GM18520 (cell line): ENCODE data around the gene DNAAF9.

Source experiments
- ATAC-seq: cut with Tn5 transposase; IDR thresholded peaks from one replicate; pipeline ENCODE4 v1.9.1; 2021; ENCODE audit not compliant: unreplicated experiment

DNAAF9 gene

DNA sequence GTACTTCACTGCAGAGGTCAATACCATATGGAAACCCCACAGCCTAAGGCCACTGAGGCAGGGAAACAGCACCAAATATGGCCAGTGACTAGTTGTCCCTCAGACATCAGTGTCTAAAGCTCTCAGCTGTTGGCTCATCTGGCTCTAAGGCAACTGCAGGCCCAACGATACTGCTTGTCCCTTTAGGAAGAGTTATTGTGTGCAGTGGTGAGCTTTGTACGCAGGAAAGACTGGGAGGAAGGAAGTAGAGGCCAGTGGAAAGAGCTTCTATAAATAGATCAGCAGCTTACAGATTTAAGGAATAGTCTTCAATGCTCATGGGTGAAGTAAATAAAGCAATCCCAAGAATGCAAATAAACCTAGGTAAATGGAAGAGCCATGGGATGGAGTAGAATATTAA lies 29.3 kb downstream of the DNAAF9 start:
- ATAC-seq, result no peak

DNA sequence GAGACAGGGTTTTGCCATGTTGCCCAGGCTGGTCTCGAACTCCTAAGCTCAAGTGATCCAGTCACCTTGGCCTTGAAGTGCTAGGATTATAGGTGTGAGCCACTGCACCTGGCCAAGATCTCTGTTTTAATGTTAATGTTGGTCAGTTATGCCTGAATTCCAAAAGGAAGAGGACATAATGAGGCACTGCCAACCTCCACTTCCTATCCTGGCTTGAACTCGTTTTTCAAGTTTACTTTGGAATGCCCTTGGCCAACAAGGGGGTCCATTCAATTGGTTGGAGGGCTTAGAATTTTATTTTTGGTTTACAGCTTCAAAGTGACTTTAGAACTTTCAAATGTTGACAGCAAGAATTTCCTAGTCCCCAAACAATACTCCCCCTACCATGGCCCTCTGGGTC lies 29.8 kb downstream of the DNAAF9 start:
- ATAC-seq, result no peak

DNA sequence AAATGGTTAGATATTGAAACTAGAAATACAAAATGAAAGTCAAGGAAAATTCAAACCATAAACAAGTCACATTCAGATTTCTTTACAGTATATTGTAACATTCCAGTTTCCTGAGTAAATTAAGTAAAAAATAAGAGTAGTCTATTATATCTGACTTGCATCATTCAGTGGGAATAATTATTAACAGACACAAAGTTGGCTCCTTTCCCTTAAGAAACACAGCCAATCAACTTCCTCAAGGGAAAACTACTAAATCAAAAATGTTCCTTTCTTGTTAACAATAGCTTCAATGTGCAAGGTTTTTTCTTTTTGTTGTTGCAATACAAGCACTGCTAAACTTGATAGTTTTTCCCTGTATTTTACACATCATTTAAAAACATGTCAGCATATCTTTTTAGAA lies 33.2 kb downstream of the DNAAF9 start:
- no peak for ATAC-seq

GRCh38 chr20:3371754-3372153 lies 35.7 kb downstream of the DNAAF9 start:
- no peak for ATAC-seq

- ATAC-seq, result no peak
Measured at GRCh38 chr20:3367089-3367488, 40.4 kb downstream of the DNAAF9 start.

DNA sequence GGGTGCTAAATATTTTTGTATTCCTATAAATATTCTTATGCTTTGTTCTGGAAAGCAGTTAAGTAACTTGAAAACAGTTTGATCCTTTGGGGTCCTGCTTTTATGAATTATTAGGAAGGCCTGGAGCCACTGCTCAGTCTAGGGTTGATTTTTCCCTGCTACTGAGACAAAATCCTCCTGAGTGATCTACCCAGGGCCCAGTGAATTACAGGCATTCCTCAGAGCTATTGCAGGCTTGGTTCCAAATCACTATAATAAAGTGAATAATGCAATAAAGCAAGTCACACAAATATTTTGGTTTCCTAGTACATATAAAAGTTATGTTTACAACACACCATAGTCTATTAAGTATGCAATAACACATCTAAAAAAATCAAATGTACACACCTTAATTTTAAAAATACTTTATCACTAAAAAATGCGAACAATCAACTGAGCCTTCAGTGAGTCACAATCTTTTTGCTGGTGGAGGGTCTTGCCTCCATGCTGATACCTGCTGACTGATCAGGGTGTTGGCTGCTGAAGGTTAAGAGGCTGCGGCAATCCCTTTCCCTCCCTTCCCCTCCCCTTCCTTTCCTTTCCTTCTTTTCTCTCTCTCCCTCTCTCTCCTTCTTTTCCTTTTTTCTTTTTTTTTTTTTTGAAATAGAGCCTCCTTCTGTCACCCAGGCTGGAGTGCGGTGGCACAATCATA lies 43.0 kb downstream of the DNAAF9 start:
- ATAC-seq, result no peak

GRCh38 chr20:3360752-3361151 lies 46.7 kb downstream of the DNAAF9 start:
- no peak for ATAC-seq

DNA sequence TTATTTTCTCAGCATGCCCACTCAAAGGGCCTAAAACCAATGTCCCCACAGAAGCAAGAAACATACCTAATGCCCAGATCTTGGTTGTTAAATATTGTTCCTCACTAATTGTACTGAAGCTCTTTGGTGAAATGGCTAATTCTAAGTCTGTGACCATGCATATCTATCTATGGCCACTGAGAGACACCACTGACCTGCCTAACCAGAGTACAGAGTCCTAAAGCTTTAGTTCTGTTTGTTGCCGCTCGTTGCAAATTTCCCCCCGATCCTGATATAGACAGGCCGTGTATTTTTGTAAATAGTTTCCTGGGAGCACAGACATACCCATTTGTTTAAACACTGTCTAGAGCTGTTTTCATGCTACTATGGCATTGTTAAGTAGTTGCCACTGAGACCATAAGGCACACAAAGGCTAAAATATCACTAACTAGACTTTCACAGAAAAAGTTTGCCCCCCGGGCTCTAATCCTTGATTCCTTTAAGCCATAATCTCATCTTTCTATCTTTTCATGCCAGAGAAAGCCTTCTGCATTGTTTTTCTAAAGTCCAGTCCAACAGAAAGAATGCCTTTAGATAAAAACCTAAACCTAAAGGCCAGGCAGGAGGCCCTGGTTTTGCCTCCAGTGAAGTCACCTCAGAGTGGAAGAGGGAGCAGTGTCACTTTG lies 48.7 kb downstream of the DNAAF9 start:
- ATAC-seq, result no peak
